HG02885 (cell line): Measurements from ENCODE around the gene CHCHD1.
A peak's percentile ranks its signal among the peaks of the same experiment; 100 is the strongest.
"Not testable (repeated sequence)": the region's sequence is repeated elsewhere in the genome, so short reads cannot be mapped to it uniquely, and the experiment has no call there.

Source experiments
- ATAC-seq: cut with Tn5 transposase; IDR thresholded peaks from one replicate; pipeline ENCODE4 v1.9.1; 2021; ENCODE audit warnings: mild to moderate bottlenecking; ENCODE audit not compliant: unreplicated experiment, poor library complexity

The CHCHD1 gene

GRCh38 chr10:73809061-73809818 is 27.4 kb downstream of the CHCHD1 start:
- no peak for ATAC-seq

- no peak for ATAC-seq
Measured at GRCh38 chr10:73810358-73810734, 28.5 kb downstream of the CHCHD1 start.

DNA sequence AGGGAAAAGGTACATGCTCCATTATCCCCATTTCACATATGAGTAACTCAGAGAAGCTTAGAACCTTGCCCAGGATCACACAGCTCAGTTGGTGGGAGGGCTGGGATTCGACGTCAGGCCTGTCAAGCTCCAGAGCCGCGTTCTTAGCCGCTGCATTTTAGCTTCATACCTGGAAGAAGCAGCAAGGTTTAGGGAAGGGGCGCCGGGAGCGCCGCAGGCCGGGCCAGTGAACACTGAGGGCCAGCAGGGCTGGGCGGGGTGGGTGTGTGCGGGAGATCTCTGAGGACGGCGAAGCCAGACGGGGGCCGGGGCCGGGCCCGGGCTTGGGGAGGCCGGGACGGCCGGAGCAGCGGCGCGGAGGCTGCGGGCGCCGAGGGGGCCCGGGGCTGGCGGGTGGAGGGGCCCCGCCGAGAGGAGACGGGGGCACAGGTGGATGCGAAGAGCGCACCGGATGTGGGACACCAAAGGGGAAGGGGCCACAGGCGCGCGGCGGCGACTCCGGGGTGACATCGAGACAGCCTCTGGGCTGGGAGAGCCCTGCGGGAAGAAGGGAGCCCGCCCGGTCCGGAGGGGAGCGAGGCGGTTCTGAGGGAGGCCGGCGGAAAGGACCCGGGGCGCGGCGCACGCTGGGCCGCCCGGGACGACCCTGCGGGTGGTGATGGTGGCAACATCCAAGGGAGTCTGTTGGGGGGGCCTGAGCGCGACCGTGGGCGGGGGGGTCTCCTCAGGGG is 29.1 kb downstream of the CHCHD1 start:
- ATAC-seq, result peak; percentile 31

DNA sequence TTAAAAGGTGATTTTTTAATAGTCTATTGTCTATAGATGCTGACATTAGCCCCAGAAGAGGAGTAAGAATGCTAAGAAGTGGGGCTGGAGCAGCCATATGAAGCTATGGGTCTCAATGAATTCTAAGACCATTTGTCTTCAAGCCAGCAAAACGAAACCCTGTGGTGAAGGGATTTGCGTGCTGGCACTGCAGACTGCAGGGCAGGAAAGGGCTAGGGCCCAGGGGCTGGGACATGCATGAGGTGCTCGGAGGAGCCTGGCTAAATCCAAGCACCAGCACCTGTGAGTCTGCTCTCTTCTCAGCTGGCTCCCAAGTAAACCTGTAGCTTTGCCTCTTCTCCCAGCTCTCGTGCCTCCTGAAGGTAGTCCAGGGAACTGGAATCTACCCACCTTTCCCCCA is 30.8 kb downstream of the CHCHD1 start:
- ATAC-seq, result no peak

DNA sequence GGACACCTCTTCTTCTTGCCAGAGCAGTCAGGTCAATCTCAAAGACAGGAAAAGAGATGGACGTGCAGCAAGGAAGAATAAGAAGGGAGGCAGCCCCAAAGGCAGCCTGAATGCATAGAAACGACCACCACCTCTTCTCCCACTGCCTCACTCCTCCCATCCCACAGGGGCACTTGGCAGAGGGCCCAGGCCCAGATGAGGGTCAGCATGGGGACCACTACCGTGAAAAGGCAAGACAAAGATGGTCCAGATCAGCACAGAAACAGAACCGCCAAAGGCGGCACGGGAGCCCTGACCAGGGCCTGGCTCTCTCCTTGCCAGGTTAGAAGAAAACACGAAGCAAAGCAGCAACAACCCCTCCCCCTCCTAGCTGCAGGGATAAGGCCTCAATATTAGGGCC is 31.5 kb downstream of the CHCHD1 start:
- no peak for ATAC-seq

DNA sequence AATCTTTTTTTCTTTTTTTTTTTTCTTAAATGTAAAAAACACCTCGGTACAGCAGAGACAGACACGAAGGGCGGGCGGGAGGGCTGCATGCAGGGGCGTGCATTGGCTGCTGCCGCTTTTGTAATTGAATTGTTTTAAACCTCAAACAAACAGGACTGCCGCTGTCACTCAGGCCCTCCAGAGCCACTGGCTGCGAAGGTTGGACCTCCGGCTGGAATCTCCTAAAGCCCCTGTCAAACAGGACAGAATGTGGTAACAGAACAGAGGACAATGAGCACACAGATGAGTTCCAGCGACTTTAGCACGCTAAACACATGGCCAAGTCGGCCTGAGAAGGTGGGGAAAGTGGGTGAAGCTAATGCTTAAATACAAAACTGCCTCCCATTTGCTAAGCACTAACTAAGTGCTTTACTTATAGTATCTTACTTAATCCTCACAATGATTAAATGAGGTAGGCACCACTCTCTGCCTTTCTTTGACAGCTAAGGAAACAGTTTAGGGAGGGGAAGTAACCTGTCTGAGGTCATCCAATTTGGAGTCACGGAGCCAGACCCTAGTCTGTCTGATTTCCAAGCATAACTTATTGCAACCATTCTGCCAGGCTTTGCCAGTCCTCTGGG is 32.5 kb downstream of the CHCHD1 start:
- ATAC-seq, result no peak

DNA sequence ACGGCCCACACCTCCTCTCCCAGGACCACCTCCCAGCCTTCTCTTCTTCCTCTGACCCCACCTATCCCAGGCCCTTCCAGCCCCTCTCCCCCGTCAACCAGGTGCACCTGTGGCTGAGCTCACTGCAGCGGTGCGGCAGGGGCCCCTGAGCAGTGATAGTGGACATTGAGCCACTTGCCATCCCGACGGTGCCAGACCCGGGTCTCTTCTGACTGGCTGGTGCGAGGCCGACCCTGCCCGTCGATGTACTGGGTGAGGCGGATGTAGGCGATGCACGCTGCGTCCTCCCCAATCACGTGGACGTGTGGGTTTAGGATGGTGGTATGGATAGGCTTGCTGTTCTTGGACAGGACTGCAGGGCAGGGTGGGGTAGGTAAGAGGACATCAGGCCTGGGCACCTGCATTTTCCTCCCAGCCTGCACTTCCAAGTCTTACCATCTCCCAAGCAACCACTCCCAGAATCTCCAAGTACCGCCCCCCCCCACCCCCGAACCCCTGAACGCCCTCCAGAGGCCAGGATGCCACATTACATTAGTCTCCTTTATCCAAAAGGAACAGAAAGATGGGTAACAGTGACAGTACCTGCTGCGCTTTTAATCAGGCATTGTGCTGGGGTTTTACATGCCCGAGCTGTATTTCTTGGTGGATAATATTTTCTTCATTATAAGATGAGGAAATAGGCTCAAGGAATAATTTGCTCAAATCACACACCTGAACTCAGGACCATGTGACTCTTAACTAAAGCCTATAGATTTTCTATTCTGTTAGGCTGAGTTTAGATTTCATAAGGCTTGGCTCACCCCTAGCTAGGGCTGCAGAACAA is 33.3 kb downstream of the CHCHD1 start:
- no peak for ATAC-seq

DNA sequence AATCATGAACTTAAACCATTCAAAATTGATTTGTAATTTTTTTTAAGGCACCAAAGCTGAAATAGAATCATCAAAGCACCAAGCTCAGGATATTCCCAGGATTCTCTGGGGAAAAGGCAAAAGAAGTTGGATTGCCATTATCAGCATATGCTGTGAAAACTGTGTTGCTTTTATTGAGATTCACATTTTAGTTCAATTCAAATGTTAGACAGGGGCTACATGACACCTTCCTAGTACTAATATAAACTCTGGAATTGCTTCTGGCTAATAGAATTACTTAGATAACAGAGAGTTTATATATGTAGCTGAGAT is 33.8 kb downstream of the CHCHD1 start:
- ATAC-seq, result no peak

DNA sequence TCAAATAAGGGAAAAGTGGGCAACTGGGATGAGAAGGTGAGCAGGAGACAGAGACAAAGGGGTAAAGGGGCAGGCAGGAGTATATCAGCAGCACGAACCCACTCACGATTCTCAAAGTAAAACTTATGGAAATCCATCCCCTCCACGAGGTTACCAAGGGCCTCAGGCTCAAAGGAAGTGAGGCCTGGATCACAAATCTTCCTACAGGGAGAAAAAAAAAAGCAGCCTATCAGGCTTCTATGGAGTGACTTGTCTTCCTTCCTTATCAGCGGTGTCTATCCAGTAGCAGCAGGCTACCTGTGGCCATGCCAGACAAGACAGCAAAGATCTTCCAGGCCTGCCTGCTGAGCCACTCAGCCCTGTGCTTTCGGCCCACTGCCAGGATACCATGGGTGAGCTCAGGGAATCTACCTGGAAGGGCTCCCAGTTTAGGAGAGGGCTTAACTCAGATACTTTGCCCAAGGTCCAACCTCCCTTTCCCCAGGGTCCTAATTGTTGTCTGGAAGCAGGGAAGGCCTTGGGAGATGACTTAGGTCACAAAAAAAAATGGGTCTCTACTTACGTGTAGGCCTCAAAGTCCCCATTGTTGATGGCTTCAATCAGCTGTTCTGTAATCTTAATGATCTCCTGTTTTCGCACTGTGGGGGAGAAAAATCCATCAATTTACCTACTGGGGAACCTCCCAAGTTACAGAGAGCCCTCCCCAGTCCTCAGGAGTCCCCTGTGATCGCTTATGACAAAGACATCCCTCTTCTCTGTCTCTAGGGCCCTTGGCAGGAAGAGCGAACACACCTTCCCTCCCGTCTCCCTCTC is 35.3 kb downstream of the CHCHD1 start:
- ATAC-seq, result no peak

DNA sequence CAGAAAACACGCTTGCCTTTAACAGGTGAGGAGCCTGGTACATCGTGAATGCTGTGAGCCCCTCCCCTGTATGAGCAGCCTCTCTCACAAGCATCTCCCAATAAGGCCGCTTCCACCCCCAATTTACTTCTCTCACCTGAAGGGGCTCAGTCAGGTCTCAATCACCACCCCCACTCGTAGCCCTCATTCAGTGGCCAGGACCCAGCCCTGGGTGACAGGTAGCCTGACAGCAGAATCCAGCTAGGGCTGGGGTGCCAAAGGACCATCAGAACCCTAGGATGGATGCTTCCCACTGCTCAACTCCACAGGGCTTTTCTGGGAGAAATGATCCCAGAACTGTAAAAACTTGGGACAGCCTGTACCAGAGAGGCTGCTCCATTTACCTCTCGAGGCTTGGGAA is 36.0 kb downstream of the CHCHD1 start:
- no peak for ATAC-seq

DNA sequence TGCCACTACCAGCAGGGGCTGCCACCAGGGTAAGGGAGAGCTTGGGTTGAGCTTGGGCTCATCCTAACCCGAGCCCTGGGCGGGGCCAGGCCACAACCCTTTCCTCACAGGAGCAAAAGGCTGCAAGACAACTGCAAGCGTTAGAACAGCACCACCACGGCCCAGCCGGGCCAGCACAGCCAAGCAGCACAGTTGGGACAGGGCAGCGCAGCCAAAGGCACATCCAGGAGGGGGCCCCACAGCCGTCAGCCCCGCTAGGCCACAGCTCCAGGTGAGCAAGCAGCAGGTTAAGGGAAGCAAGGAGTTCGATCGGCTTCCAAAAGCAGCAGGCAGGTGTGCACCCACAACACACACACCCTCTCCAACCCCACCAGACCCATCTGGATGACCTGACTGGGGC is 36.6 kb downstream of the CHCHD1 start:
- no peak for ATAC-seq

DNA sequence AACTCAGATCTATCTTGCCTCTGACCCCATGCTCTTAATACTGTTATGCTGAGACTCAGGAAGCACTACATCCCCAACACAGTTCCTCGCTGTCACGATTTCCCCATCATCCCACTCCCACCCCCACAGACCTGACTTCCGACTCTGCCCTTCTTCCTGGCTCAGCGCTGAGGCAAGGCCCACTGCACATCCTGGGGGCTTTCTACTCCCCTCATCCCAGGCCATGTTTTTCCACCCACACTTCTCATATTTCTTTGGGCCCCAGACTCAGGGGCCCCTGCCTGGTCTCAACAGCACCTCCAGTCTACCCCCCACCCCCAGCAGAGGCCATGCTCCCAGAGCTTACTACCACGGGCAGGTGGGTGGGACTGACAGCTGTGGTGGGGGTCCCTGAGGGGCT is 37.2 kb downstream of the CHCHD1 start:
- no peak for ATAC-seq

DNA sequence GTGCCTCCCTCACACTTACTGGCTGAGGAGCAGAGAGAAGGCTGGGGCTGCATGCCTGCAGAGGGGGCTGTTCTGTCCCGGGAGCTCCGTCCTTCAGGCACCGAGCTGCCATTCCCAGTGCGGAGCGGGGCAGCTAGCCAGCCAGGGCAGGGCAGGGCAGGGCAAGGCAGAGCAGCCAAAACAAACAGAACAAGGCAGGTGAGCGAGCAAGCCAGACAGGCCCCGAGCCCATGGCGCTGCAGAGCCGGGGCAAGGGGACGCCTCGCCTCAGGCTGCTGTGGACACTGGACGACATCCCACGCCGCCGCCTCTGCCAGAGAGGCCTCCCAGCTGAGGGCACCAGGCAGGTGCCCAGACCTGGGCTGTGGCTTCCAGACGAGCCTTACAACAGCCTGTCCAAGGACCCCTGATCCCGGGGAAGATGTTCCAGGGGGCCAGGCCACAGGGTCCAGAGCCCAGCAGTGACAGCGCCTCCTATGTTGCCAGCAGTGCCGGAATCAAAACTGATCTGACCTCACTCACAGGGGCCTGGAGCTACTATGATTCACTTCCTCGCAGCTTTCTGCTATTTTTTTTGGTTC is 37.8 kb downstream of the CHCHD1 start:
- ATAC-seq, result no peak

- no peak for ATAC-seq
Measured at GRCh38 chr10:73823391-73823790, 41.5 kb downstream of the CHCHD1 start.

GRCh38 chr10:73824146-73824725 is 42.4 kb downstream of the CHCHD1 start:
- ATAC-seq, result no peak

DNA sequence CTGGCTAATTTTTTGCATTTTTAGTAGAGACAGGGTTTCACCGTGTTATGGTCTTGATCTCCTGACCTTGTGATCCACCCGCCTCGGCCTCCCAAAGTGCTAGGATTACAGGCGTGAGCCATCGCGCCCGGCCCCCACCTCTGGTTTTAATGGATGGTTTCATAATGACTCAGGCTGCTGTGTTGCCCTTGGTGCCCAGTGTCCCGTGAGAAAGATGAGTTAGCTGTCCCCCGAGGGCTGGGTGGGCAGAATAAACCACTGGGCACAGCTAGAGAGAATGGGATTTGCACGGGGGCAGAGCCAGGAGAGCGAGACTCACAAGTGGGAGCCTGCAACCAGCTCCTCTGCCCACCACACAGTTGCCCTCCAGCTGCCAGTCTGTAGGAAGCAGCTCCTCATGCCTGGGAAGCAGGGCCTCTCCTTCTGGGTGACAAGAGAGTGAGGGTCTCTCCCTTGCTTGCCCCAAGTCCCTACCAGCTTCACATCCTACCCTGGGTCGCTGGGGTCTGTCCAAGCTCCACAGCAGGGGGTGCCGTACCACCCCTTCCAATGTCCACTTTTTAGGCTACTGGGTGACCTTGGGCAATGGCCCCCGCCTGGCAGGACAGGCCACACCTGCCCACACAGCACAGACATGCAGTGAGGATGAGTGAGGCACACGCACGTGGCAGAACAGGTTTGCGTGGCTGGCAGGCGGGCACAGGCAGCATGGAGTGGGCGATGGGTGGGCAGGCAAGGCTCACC is 45.7 kb downstream of the CHCHD1 start:
- ATAC-seq, result no peak

GRCh38 chr10:73828161-73828560 is 46.3 kb downstream of the CHCHD1 start:
- no peak for ATAC-seq

- ATAC-seq, result not testable (repeated sequence)
Measured at GRCh38 chr10:73829090-73829489, 47.2 kb downstream of the CHCHD1 start.
